K562 (cell line): Measurements from ENCODE around the gene KHSRP. TPM values are rescaled to one million over a fixed set of nuclear protein-coding genes. Genes with fewer than 3 reads are reported as not detected.
A peak's percentile ranks its signal among the peaks of the same experiment; 100 is the strongest.

Experiments
- CEBPB ChIP-seq: fragments of 450-650 bp; IDR thresholded peaks from 2 replicates; pipeline ENCODE4 v1.6.1; 2016; ENCODE audit warnings: missing genetic modification characterization, missing compliant biosample characterization
- CXXC5 ChIP-seq: fragments of 250-450 bp; sonication (Bioruptor Pico); IDR thresholded peaks from 2 replicates; pipeline ENCODE4 v1.8.0; 2022; ENCODE audit warnings: inconsistent platforms, mild to moderate bottlenecking, moderate library complexity
- ESRRB ChIP-seq: fragments of 250-450 bp; sonication (Bioruptor Pico); IDR thresholded peaks from 2 replicates; pipeline ENCODE4 v1.5.0; 2020; ENCODE audit warnings: mild to moderate bottlenecking, moderate library complexity, borderline replicate concordance
- LCOR ChIP-seq: sonication (generic); formaldehyde crosslinking; IDR thresholded peaks from 2 replicates; pipeline ENCODE4 v1.8.0; 2022; ENCODE audit warnings: mild to moderate bottlenecking, missing genetic modification reagents
- MECOM ChIP-seq: fragments of 250-450 bp; sonication (Bioruptor Pico); IDR thresholded peaks from 2 replicates; pipeline ENCODE4 v1.8.0; 2022; ENCODE audit warnings: inconsistent platforms
- NBN ChIP-seq: fragments of 450-650 bp; IDR thresholded peaks from 2 replicates; pipeline ENCODE4 v1.6.1; 2016; ENCODE audit warnings: low read depth, mild to moderate bottlenecking
- NEUROD1 ChIP-seq: fragments of 150-350 bp; IDR thresholded peaks from 2 replicates; pipeline ENCODE4 v1.6.1; 2014; ENCODE audit warnings: borderline replicate concordance, low read length, low read depth; ENCODE audit not compliant: partially characterized antibody
- NR0B1 ChIP-seq: fragments of 450-650 bp; IDR thresholded peaks from one replicate; pipeline ENCODE4 v1.6.1; 2018; ENCODE audit warnings: mild to moderate bottlenecking, moderate library complexity; ENCODE audit not compliant: partially characterized antibody
- NR4A1 ChIP-seq, 2 experiments: fragments of 250-450 bp in 1 of 2; fragments of 450-650 bp in 1 of 2; sonication (Bioruptor Pico) in 1 of 2; IDR thresholded peaks; 2 replicates each; pipeline versions ENCODE4 v1.4.0 to v1.6.1; 2016 to 2020; ENCODE audit warnings: mild to moderate bottlenecking in 2 of 2, missing compliant biosample characterization in 1 of 2, missing genetic modification characterization in 1 of 2, moderate library complexity in 1 of 2
- RNF2 ChIP-seq: sonication (generic); IDR thresholded peaks from 2 replicates; pipeline ENCODE4 v1.6.1; 2016
- SMARCE1 ChIP-seq: fragments of 450-650 bp; IDR thresholded peaks from 2 replicates; pipeline ENCODE4 v1.7.1; 2016; ENCODE audit warnings: mild to moderate bottlenecking
- SRSF9 ChIP-seq: fragments of 200-400 bp; formaldehyde crosslinking; IDR thresholded peaks from 2 replicates; pipeline ENCODE4 v1.6.1; 2017; ENCODE audit warnings: low read depth, low read length, borderline replicate concordance
- TCFL5 ChIP-seq: fragments of 250-450 bp; sonication (Bioruptor Pico); conservative IDR thresholded peaks from 2 replicates; pipeline ENCODE4 v1.6.1; 2021; ENCODE audit warnings: mild to moderate bottlenecking, moderate library complexity, matching md5 sums
- XRCC5 ChIP-seq: fragments of 200-400 bp; formaldehyde crosslinking; IDR thresholded peaks from 2 replicates; pipeline ENCODE4 v1.6.1; 2017; ENCODE audit warnings: low read depth, mild to moderate bottlenecking, low read length
- ZFX ChIP-seq: sonication (generic); formaldehyde crosslinking; IDR thresholded peaks from 2 replicates; pipeline ENCODE4 v1.8.0; 2022; ENCODE audit warnings: mild to moderate bottlenecking, missing genetic modification reagents, moderate library complexity
- ZNF408 ChIP-seq: fragments of 250-450 bp; sonication (Bioruptor Pico); IDR thresholded peaks from 2 replicates; pipeline ENCODE4 v1.4.0; 2020; ENCODE audit warnings: low read depth, mild to moderate bottlenecking, moderate library complexity
- ZNF766 ChIP-seq: fragments of 200-800 bp; sonication (Bioruptor generic); conservative IDR thresholded peaks from 2 replicates; pipeline ENCODE4 v1.6.1; 2016; ENCODE audit warnings: missing genetic modification characterization, missing compliant biosample characterization
- polyA plus RNA-seq, 8 experiments: library from polyadenylated mRNA; depleted of rRNA in 4 of 8; stranded (reverse) in 5 of 8; unstranded in 3 of 8; fragments of >200 nt; fragmentation: Nextera tagmentation in 2 of 8; fragmentation: Illumina TruSeq in 1 of 8; extraction: Ambion mirVana in 2 of 8; extraction: Trizol in 1 of 8; gene quantifications; 2 replicates each; pipeline versions ENCODE4 v1.2.1 to v1.2.3, GENCODE V29; 2011 to 2014; ENCODE audit warnings: inconsistent platforms in 1 of 8, missing spikeins in 1 of 8
- total RNA-seq, 7 experiments: library from RNA; depleted of rRNA in 6 of 7; stranded (reverse); fragments of >200 nt in 6 of 7; fragmentation: Illumina TruSeq in 2 of 7; extraction: Trizol in 2 of 7; gene quantifications; 2 replicates each; pipeline versions ENCODE4 v1.2.1 to v1.2.3, GENCODE V29; 2011 to 2021; ENCODE audit warnings: low replicate concordance in 1 of 7
- TF ChIP-seq, protein P1 (sequence below), 2 experiments: fragments of 450-650 bp in 1 of 2; IDR thresholded peaks; 2 replicates each; pipeline ENCODE4 v1.6.1; 2011 to 2017; ENCODE audit warnings: low read depth in 2 of 2, antibody characterized with exemption in 1 of 2, borderline replicate concordance in 1 of 2, low read length in 1 of 2, mild to moderate bottlenecking in 1 of 2, mixed read lengths in 1 of 2; ENCODE audit not compliant: control insufficient read depth in 1 of 2
- TF ChIP-seq, protein P2 (sequence below): sonication (generic); formaldehyde crosslinking; IDR thresholded peaks from 2 replicates; pipeline ENCODE4 v1.8.0; 2022; ENCODE audit warnings: mild to moderate bottlenecking, missing genetic modification reagents

KHSRP gene
- total and polyA plus RNA-seq, 9 of the 15 experiments (the other 6 are each of a cell fraction or from before 2014, with no cell fraction given), result 4.2 to 564 (median 139) TPM

DNA sequence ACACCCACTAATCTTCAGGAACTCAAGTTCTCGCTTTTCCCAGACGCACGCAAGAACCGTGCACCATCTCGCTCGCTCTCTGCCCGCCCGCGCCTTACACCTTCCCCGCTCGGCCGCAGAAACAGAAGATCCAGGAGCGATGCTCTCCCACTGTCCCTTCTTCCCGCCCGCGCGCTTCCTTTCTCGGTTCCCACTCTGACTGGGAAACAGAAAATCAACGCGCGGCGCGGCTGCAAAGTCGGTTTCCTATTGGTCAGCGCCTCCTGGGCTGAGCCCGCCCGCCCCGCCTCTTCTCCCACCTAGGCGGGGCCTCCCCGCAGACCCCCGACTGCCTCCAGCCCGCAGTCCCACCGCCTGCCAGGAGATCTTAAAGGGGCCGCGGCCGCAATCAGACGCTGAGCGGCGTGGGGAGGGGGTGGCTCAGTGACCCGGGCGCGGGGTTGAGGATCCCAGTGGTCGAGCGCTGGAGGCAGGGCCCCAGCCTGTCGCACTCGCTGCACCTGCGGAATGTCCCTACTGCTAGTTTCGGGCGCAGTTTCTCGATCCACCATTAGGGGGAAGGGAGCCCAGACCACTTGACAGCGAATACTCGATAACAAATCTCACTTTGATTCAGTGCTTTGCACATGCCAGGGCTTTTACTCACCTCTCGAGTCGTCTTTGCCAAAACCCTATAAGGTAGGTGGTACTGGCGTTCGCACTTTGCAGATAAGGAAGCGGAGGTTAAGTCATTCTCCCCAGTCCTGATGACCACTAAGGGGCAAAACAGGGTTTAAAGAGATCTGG lies 35.7 kb upstream of the KHSRP start (continued):
- peak; percentile 93 for TF ChIP-seq ZFX (CRISPR knock-in tag)
- peak; percentile 75 for TF ChIP-seq CXXC5
- no peak for TF ChIP-seq NR4A1 (CRISPR knock-in tag; IDR thresholded peaks at IDR 0.05)
- no peak for TF ChIP-seq NR4A1 (tag; IDR thresholded peaks at IDR 0.05)
- TF ChIP-seq NEUROD1, result no peak
- no peak for TF ChIP-seq TCFL5 (CRISPR knock-in tag)
- 0 out of 2 replicates have a peak, but pooled peaks have one; percentile 10 for TF ChIP-seq RNF2
- TF ChIP-seq SMARCE1, result 0 out of 2 replicates have a peak, but pooled peaks have one; percentile 18
- no peak for TF ChIP-seq ZNF766 (CRISPR knock-in tag)
- TF ChIP-seq, protein P1, sequence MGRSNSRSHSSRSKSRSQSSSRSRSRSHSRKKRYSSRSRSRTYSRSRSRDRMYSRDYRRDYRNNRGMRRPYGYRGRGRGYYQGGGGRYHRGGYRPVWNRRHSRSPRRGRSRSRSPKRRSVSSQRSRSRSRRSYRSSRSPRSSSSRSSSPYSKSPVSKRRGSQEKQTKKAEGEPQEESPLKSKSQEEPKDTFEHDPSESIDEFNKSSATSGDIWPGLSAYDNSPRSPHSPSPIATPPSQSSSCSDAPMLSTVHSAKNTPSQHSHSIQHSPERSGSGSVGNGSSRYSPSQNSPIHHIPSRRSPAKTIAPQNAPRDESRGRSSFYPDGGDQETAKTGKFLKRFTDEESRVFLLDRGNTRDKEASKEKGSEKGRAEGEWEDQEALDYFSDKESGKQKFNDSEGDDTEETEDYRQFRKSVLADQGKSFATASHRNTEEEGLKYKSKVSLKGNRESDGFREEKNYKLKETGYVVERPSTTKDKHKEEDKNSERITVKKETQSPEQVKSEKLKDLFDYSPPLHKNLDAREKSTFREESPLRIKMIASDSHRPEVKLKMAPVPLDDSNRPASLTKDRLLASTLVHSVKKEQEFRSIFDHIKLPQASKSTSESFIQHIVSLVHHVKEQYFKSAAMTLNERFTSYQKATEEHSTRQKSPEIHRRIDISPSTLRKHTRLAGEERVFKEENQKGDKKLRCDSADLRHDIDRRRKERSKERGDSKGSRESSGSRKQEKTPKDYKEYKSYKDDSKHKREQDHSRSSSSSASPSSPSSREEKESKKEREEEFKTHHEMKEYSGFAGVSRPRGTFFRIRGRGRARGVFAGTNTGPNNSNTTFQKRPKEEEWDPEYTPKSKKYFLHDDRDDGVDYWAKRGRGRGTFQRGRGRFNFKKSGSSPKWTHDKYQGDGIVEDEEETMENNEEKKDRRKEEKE (IDR thresholded peaks at IDR 0.05; ENCODE audit: borderline replicate concordance in 1 of 2, control insufficient read depth in 1 of 2, low read depth in 2 of 2, low read length in 1 of 2), result no peak
- TF ChIP-seq LCOR, result peak; percentile 87
- TF ChIP-seq ESRRB (CRISPR knock-in tag), result no peak
- TF ChIP-seq NR0B1, result no peak
- no peak for TF ChIP-seq MECOM (CRISPR knock-in tag)
- TF ChIP-seq CEBPB (tag), result no peak
- TF ChIP-seq, protein P2, sequence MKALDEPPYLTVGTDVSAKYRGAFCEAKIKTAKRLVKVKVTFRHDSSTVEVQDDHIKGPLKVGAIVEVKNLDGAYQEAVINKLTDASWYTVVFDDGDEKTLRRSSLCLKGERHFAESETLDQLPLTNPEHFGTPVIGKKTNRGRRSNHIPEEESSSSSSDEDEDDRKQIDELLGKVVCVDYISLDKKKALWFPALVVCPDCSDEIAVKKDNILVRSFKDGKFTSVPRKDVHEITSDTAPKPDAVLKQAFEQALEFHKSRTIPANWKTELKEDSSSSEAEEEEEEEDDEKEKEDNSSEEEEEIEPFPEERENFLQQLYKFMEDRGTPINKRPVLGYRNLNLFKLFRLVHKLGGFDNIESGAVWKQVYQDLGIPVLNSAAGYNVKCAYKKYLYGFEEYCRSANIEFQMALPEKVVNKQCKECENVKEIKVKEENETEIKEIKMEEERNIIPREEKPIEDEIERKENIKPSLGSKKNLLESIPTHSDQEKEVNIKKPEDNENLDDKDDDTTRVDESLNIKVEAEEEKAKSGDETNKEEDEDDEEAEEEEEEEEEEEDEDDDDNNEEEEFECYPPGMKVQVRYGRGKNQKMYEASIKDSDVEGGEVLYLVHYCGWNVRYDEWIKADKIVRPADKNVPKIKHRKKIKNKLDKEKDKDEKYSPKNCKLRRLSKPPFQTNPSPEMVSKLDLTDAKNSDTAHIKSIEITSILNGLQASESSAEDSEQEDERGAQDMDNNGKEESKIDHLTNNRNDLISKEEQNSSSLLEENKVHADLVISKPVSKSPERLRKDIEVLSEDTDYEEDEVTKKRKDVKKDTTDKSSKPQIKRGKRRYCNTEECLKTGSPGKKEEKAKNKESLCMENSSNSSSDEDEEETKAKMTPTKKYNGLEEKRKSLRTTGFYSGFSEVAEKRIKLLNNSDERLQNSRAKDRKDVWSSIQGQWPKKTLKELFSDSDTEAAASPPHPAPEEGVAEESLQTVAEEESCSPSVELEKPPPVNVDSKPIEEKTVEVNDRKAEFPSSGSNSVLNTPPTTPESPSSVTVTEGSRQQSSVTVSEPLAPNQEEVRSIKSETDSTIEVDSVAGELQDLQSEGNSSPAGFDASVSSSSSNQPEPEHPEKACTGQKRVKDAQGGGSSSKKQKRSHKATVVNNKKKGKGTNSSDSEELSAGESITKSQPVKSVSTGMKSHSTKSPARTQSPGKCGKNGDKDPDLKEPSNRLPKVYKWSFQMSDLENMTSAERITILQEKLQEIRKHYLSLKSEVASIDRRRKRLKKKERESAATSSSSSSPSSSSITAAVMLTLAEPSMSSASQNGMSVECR (CRISPR knock-in tag), result peak; percentile 68
- TF ChIP-seq ZNF408 (CRISPR knock-in tag), result no peak
- peak; percentile 97 for TF ChIP-seq XRCC5
- no peak for TF ChIP-seq SRSF9
- peak; percentile 87 for TF ChIP-seq NBN
